ENCODE measurements around the gene GPAT3. TPM values are rescaled to one million over a fixed set of nuclear protein-coding genes. Genes with fewer than 3 reads are reported as not detected.

The GPAT3 gene
- total RNA-seq, 2 donors from 2014 or later = 1.8 to 4.3 TPM

DNA sequence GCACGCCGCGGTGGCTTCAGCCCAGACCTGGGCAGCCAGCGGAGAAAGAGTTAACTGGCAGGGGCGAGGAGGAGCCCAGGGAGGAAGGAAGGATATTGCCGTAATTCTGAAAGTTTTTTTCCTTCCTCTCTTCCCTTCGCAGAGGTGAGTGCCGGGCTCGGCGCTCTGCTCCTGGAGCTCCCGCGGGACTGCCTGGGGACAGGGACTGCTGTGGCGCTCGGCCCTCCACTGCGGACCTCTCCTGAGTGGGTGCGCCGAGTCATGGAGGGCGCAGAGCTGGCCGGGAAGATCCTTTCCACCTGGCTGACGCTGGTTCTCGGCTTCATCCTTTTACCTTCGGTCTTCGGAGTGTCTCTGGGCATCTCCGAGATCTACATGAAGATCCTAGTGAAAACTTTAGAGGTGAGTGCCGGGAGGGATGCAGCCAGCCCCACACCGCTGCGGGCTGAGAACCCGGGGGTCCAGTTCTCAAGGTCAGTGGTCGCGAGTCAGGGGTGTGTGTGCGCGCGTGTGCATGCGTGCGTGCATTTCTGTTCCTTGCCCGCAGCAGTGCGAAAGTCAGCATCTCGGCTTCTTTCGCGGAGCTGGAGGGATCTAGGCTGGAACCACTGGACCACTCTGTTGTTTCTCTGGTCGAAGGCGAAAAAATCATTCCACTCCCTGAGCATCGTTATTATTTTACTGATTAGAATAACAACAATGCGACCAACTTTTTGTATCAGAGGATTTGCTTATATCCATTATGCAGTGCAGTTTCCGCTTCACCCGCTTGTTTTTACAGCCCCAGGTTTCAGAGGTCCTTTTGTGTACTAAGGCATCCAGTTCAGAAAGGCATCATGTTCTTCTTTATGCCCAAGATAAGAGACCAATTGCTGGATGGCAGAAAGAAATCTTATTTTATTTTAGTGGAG is 709 bp downstream of the GPAT3 start:
- Histone ChIP-seq H3K27me3 (no peaks in the 10 kb centered on the region), H3K9me3 (no peaks in the 10 kb centered on the region), H3K27ac (peak overlapping the region in 3 of 4 donors; percentile 53 to 70 (median 69)), H3K36me3 (replicated peaks in 1 of 2; ENCODE audit: insufficient read depth in 1 of 2, low read depth in 2 of 2) (no peaks in the 10 kb centered on the region), H3K4me3 (peak overlapping the region; percentile 39 to 52), H3K4me1 (peaks cover 16% of the 10 kb centered on the region)
- peak in 3 of 4 donors; percentile 3 to 35 (median 27) for DNase-seq
- WGBS, 2 donors = 11 to 68% methylated on average over 6 to 45 of the region's 46 CpGs
- peak; percentile 43 for ATAC-seq
- intact Hi-C loops (cut with DNase I) = no loop called here
- TF ChIP-seq, protein P1, sequence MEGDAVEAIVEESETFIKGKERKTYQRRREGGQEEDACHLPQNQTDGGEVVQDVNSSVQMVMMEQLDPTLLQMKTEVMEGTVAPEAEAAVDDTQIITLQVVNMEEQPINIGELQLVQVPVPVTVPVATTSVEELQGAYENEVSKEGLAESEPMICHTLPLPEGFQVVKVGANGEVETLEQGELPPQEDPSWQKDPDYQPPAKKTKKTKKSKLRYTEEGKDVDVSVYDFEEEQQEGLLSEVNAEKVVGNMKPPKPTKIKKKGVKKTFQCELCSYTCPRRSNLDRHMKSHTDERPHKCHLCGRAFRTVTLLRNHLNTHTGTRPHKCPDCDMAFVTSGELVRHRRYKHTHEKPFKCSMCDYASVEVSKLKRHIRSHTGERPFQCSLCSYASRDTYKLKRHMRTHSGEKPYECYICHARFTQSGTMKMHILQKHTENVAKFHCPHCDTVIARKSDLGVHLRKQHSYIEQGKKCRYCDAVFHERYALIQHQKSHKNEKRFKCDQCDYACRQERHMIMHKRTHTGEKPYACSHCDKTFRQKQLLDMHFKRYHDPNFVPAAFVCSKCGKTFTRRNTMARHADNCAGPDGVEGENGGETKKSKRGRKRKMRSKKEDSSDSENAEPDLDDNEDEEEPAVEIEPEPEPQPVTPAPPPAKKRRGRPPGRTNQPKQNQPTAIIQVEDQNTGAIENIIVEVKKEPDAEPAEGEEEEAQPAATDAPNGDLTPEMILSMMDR (IDR thresholded peaks at IDR 0.05) = no peak
- no peak for TF ChIP-seq POLR2A (IDR thresholded peaks at IDR 0.05)

DNA sequence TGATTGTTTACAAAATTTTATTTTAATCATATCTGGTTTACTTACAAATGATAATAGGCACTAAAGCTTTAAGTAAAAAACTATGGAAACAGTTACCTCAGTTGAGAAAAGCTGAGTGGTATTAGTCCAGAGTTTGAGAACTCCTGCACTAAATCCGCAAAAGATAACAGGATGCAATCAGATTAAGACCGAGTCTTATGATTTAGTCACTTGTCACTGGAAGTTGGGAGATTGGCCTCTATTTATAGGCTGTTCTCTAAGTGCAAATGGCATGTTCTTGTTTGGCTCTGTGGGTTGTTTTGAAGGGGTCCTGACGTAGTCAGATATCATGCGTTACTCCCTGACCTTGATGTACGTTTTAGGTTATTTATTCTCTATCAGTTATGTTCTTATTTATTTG is 6.3 kb downstream of the GPAT3 start:
- 57 to 62% methylated on average over 5 of the region's 5 CpGs for WGBS, 2 donors
- DNase-seq = no peak
- Histone ChIP-seq H3K27me3 (no peaks in the 10 kb centered on the region), H3K4me1 (no peaks in the 10 kb centered on the region), H3K9me3 (no peaks in the 10 kb centered on the region), H3K27ac (no peak overlapping the region), H3K36me3 (replicated peaks in 1 of 2; ENCODE audit: insufficient read depth in 1 of 2, low read depth in 2 of 2) (no peaks in the 10 kb centered on the region), H3K4me3 (no peak overlapping the region)
- TF ChIP-seq POLR2A (IDR thresholded peaks at IDR 0.05) = no peak
- TF ChIP-seq, protein P1 (IDR thresholded peaks at IDR 0.05) = no peak
- ATAC-seq = no peak
- intact Hi-C loops (cut with DNase I) = no loop called here

DNA sequence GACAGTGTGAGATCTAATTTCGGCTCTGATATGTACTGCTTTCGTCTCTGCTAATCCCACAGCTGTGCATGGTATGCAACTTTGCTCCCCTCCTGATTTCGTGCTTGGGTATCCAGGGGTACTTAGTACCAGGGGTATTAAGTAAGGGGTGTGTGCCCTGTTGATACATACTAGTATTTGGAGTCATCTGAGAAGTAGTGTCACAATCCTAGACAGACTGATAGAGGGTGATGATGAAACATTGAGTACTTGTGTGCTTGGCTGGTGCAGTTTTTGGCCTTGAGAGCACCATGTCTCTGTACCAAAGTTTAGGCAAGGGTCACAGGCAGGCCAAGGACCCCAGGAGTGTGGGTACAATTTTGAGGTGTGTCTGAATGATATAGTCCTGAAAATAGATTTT is 10.9 kb downstream of the GPAT3 start:
- H3K36me3 ChIP-seq (replicated peaks in 1 of 2; ENCODE audit: insufficient read depth in 1 of 2, low read depth in 2 of 2) = no peaks in the 10 kb centered on the region
- H3K9me3 ChIP-seq = no peaks in the 10 kb centered on the region
- H3K4me3 ChIP-seq = no peak overlapping the region
- no peak for DNase-seq
- H3K27ac ChIP-seq = no peak overlapping the region
- no peak for ATAC-seq
- H3K4me1 ChIP-seq = peaks cover 9% of the 10 kb centered on the region
- H3K27me3 ChIP-seq = no peaks in the 10 kb centered on the region
- TF ChIP-seq, protein P1 (IDR thresholded peaks at IDR 0.05) = no peak
- TF ChIP-seq POLR2A (IDR thresholded peaks at IDR 0.05) = no peak
- intact Hi-C loops (cut with DNase I) = no loop called here
- 75 to 100% methylated on average over 2 to 3 of the region's 3 CpGs for WGBS, 2 donors

DNA sequence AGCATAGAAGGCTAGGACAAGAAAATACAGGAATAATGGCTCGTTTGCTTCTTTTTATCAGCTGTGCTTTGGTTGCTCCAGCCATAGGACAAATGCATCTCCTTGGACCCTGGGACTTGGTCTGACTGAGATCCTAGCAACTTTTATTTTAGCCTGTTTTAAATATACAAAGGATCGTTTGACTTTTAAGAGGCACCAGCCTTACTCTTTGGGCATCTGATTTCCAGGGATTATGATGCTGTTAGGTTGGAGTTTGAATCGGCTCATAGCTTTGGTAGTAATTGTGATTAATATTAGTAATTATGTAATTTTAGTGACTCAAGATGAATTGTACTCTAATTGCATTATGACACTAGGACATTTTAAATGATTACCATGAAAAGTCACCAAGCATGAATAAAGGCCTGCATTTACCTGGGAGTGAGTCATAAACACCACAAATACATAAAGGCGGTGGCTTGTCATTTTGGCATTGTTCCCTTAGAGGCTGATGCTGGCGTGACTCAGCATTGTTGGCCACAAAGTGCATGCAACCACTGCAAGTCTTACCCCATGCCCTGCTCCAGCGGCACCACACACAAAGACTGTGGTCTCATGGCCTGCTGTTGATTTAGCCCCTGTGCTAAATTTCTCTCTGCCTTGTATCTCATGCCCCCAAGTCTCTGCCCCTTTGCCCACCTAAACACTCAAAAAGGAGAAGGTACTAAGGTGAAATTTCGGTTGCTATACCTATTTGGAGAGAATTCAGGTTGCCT is 12.4 kb downstream of the GPAT3 start:
- Histone ChIP-seq H3K36me3 (replicated peaks in 1 of 2; ENCODE audit: insufficient read depth in 1 of 2, low read depth in 2 of 2) (no peaks in the 10 kb centered on the region), H3K4me1 (peaks cover 9% of the 10 kb centered on the region), H3K4me3 (no peak overlapping the region), H3K9me3 (no peaks in the 10 kb centered on the region), H3K27ac (peak overlapping the region in 2 of 4 donors; percentile 9 to 29), H3K27me3 (no peaks in the 10 kb centered on the region)
- ATAC-seq (peak; percentile 98), DNase-seq (peak; percentile 72 to 89 (median 82))
- TF ChIP-seq POLR2A (IDR thresholded peaks at IDR 0.05) = no peak
- TF ChIP-seq, protein P1 (IDR thresholded peaks at IDR 0.05) = no peak
- intact Hi-C loops (cut with DNase I) = no loop called here
- 46 to 48% methylated on average over 7 of the region's 7 CpGs for WGBS, 2 donors

All from body of pancreas (tissue), 4 donors.